Measurements from ENCODE around the gene PHRF1.

PHRF1 gene

GRCh38 chr11:659532-660085 lies 83.3 kb downstream of the PHRF1 start:
- no peak for DNase-seq

DNA sequence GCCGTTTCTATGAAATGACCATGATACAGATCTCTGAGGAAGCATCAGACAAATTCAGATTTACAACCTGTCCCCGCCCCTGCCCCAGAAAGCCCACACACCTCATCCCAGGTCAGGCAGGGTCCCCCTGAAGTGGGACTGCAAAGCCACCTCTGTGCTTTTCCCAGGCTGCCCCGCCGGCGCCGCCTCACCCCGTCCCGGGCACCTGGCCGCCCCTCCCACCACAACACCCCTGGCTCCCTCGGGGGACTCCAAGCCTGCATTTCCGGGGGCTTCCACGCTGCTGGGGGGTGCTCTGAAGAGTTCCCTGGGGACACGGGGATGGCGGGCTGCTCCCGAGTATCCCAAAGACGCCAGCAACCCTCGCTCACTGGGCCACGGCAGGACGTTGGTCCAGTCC lies 84.0 kb downstream of the PHRF1 start:
- no peak for DNase-seq

DNA sequence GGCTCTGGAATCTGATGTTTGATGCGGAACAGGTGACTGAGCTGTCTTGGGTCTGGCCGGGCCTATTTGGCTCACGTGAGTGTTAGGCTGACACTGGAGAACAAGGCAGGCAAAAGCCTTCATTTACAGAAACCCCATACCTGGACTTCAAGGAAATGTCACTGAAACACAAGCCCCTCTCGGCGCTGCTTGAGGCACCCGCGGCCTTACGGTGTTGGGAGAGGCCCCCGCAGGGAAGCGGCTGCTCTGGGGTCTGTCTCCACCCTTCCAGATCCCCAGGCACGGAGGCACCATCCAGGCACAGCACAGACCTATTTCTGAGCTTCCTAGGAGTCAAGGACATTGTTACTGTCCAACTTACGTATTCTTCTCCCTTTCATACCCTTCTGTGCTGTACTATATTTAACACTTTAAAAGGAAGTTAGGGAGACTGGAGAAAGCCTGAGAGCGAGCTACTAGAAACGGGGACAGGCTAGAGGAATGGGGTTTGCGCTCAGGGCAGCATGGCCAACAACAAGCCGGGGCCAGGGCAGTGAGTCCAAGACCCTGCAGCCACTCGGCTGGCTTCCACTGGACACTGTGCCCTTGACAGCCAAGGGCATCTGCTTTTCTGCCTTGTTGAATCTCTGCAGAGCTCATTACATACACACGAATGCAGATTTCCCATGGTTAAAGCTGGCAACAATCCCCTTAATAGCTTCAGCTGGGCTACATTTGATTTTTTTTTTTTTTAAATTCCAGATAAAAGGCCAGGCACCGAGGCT lies 84.6 kb downstream of the PHRF1 start:
- DNase-seq, result no peak

Data from NCI-H1092 (cell line).